DOHH2 (cell line): ENCODE data around the gene C1orf87.

ENCODE experiments used
- H3F3A ChIP-seq: fragments of 200-600 bp; sonication (generic), shearing (Covaris generic); 2 replicates; pipeline ENCODE4 v1.6.0; 2016; ENCODE audit warnings: antibody characterized with exemption, mild to moderate bottlenecking; ENCODE audit not compliant: control insufficient read depth, insufficient read depth
- H3K27ac ChIP-seq: fragments of 200-600 bp; sonication (generic); 2 replicates; pipeline ENCODE4 v1.5.1; 2014; ENCODE audit warnings: low read depth, mild to moderate bottlenecking, low read length, moderate library complexity
- H3K27me3 ChIP-seq: fragments of 200-600 bp; sonication (generic); 2 replicates; pipeline ENCODE4 v1.6.1; 2014; ENCODE audit warnings: mild to moderate bottlenecking, low read length, mixed read lengths; ENCODE audit not compliant: control insufficient read depth
- H3K36me3 ChIP-seq: fragments of 200-600 bp; sonication (generic); 2 replicates; pipeline ENCODE4 v1.6.1; 2014; ENCODE audit warnings: mild to moderate bottlenecking, low read length, moderate library complexity, mixed read lengths; ENCODE audit not compliant: control insufficient read depth
- H3K4me1 ChIP-seq: fragments of 200-600 bp; sonication (generic); 2 replicates; pipeline ENCODE4 v1.6.1; 2014; ENCODE audit warnings: mild to moderate bottlenecking, low read length, mixed read lengths; ENCODE audit not compliant: control insufficient read depth
- H3K4me2 ChIP-seq: fragments of 200-600 bp; sonication (generic); 2 replicates; pipeline ENCODE4 v1.6.0; 2014; ENCODE audit warnings: mild to moderate bottlenecking, low read length, moderate library complexity
- H3K4me3 ChIP-seq: fragments of 200-600 bp; sonication (generic); 2 replicates; pipeline ENCODE4 v1.5.1; 2014; ENCODE audit warnings: mild to moderate bottlenecking, low read length, mixed read lengths
- H3K79me2 ChIP-seq: fragments of 200-600 bp; sonication (generic); 2 replicates; pipeline ENCODE4 v1.6.1; 2014; ENCODE audit warnings: mild to moderate bottlenecking, low read length, mixed read lengths; ENCODE audit not compliant: control insufficient read depth
- H3K9me2 ChIP-seq: fragments of 200-600 bp; sonication (generic); replicated peaks from 2 replicates; pipeline ENCODE4 v1.6.1; 2014; ENCODE audit warnings: mild to moderate bottlenecking, low read length, mixed read lengths; ENCODE audit not compliant: control insufficient read depth
- H3K9me3 ChIP-seq: fragments of 200-600 bp; sonication (generic); 2 replicates; pipeline ENCODE4 v1.6.1; 2014; ENCODE audit warnings: antibody characterized with exemption, low read length, mixed read lengths; ENCODE audit not compliant: control insufficient read depth, insufficient read depth
- H4K20me1 ChIP-seq: fragments of 200-600 bp; sonication (generic); 2 replicates; pipeline ENCODE4 v1.6.0; 2014; ENCODE audit warnings: low read depth, mild to moderate bottlenecking, antibody characterized with exemption, low read length, moderate library complexity; ENCODE audit not compliant: control insufficient read depth, insufficient read depth
- CTCF ChIP-seq: fragments of 200-600 bp; sonication (generic); IDR thresholded peaks from one replicate; pipeline ENCODE4 v1.5.1; 2014; ENCODE audit warnings: antibody characterized with exemption, mild to moderate bottlenecking, low read depth, low read length; ENCODE audit not compliant: poor library complexity, severe bottlenecking
- EZH2phosphoT487 ChIP-seq: fragments of 200-600 bp; sonication (generic); IDR thresholded peaks from 2 replicates; pipeline ENCODE4 v1.6.1; 2017; ENCODE audit warnings: borderline replicate concordance, mild to moderate bottlenecking, antibody characterized with exemption, low read length, moderate library complexity, mixed read lengths

Gene C1orf87

GRCh38 chr1:60088620-60089155 lies 15.1 kb upstream of the C1orf87 start:
- peak; percentile 11 for TF ChIP-seq CTCF
- TF ChIP-seq EZH2phosphoT487, result no peak
- H3K79me2 ChIP-seq, result no peaks in the 10 kb centered on the region

DNA sequence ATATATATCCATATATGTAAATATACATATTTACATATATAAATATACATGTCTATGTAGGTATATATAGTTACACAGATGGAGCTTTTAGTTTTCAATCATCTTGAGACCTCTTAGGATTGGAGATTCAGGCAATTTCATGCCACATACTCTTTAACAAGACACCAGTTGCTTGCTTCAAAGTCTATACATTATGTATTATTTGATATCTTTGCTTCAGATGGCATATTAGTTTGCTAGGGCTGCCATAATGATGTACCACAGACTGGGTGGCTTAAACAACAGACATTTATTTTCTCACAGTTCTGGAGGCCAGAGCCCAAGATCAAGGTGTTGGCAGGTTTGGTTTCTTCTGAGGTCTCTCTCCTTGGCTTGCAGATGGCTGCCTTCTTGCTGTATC lies 14.1 kb upstream of the C1orf87 start:
- no peaks in the 10 kb centered on the region for H3K27me3 ChIP-seq

More at GRCh38 chr1:60088620-60089155, 15.1 kb upstream of the C1orf87 start:
- Histone ChIP-seq H3K27ac (no peak overlapping the region), H3K9me2 (no peaks in the 10 kb centered on the region), H3K4me3 (no peak overlapping the region), H3K27me3 (no peaks in the 10 kb centered on the region), H3K9me3 (no peaks in the 10 kb centered on the region), H3F3A (no peaks in the 10 kb centered on the region), H3K4me1 (no peaks in the 10 kb centered on the region), H3K4me2 (no peak overlapping the region), H4K20me1 (no peaks in the 10 kb centered on the region), H3K36me3 (no peaks in the 10 kb centered on the region)

DNA sequence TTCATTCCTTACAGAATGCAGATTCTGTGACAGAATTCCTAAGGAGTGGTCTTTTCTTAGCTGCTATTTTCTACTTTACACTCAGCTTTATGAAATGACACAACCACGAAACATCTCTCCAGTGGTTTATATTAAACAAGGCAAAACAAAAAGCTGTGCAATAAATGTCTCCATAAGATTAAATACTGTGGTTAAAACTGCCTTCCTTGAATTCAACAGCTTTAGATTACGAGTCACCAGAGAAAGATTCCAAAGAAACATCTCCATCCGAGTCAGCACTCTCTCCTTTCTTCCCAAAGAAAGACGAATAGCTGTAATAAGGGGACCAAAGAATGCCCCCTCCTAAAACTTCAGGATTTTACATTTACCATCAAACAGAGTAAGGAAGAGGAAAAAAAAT lies 4.6 kb upstream of the C1orf87 start:
- Histone ChIP-seq H3K9me2 (no peaks in the 10 kb centered on the region), H3K27ac (no peak overlapping the region), H3K79me2 (no peaks in the 10 kb centered on the region), H3F3A (no peaks in the 10 kb centered on the region), H3K27me3 (no peaks in the 10 kb centered on the region), H3K4me2 (no peak overlapping the region), H3K36me3 (no peaks in the 10 kb centered on the region), H3K9me3 (no peaks in the 10 kb centered on the region), H4K20me1 (no peaks in the 10 kb centered on the region), H3K4me3 (no peak overlapping the region), H3K4me1 (no peaks in the 10 kb centered on the region)
- no peak for TF ChIP-seq CTCF
- no peak for TF ChIP-seq EZH2phosphoT487

More for the DNA sequence above, 14.1 kb upstream of the C1orf87 start:
- no peaks in the 10 kb centered on the region for H3K36me3 ChIP-seq
- no peak overlapping the region for H3K4me3 ChIP-seq
- H3K9me2 ChIP-seq, result no peaks in the 10 kb centered on the region
- no peaks in the 10 kb centered on the region for H3F3A ChIP-seq
- no peaks in the 10 kb centered on the region for H4K20me1 ChIP-seq
- H3K9me3 ChIP-seq, result no peaks in the 10 kb centered on the region
- H3K4me2 ChIP-seq, result no peak overlapping the region
- TF ChIP-seq CTCF (no peak), EZH2phosphoT487 (no peak)
- H3K4me1 ChIP-seq, result no peaks in the 10 kb centered on the region
- no peaks in the 10 kb centered on the region for H3K79me2 ChIP-seq
- H3K27ac ChIP-seq, result no peak overlapping the region
